ENCODE measurements around the gene NBR1. TPM values are rescaled to one million over a fixed set of nuclear protein-coding genes. Genes with fewer than 3 reads are reported as not detected.

The NBR1 gene
- total and polyA plus RNA-seq, 2 of the 4 experiments (the other 2 are of a cell fraction): 52.4 to 132 TPM

- 98% methylated on average over 11 of the region's 25 CpGs; no CpG with 5 or more reads in 1 of the 2 experiments for WGBS, 2 experiments (ENCODE audit: extremely low coverage in 2 of 2, insufficient read length in 1 of 2)
- no peak overlapping the region for H3K23ac ChIP-seq (ENCODE audit: low read depth, low read length)
- H3K9me1 ChIP-seq (ENCODE audit: insufficient read depth, low read length): no peaks in the 10 kb centered on the region
- no peak overlapping the region for H2BK15ac ChIP-seq (ENCODE audit: low read depth, low read length)
- ATAC-seq (ENCODE audit: low read depth) (no peak), DNase-seq (no peak)
- H3K9ac ChIP-seq (ENCODE audit: low read depth, low read length): no peak overlapping the region
- dilution Hi-C loops (cut with HindIII; ENCODE audit: low sequenced_read_pairs, unreplicated experiment) (no loop called here), in situ Hi-C loops (cut with MboI; ENCODE audit: low sequenced_read_pairs) (no loop called here), intact Hi-C loops (cut with micrococcal nuclease) (no loop called here)
- H3K18ac ChIP-seq (ENCODE audit: low read depth, low read length): no peak overlapping the region
- ChIA-PET CTCF (no interaction called here), POLR2A (ENCODE audit: unreplicated experiment) (no interaction called here)
- no peak overlapping the region for H4K91ac ChIP-seq (ENCODE audit: insufficient read depth, low read depth, low read length)
- H3K9me3 ChIP-seq (ENCODE audit: control insufficient read depth, insufficient read depth, low read length): no peaks in the 10 kb centered on the region
- H2BK120ac ChIP-seq (ENCODE audit: low read depth, low read length): no peak overlapping the region
- H4K8ac ChIP-seq (ENCODE audit: low read depth in 2 of 2, low read length in 2 of 2): no peak overlapping the region
- no TSS peak for BruUV-seq (replicated peaks)
- H3K4ac ChIP-seq (ENCODE audit: low read depth, low read length): no peak overlapping the region
- H3K14ac ChIP-seq (replicated peaks; ENCODE audit: low read depth, low read length): no peak overlapping the region
- H4K5ac ChIP-seq (ENCODE audit: low read depth, low read length): no peak overlapping the region
- no peak overlapping the region for H3K4me2 ChIP-seq (ENCODE audit: low read depth, low read length)
- TF ChIP-seq FOS (IDR thresholded peaks at IDR 0.05; ENCODE audit: low read depth, low read length) (no peak), RFX5 (IDR thresholded peaks at IDR 0.05; ENCODE audit: low read depth, low read length) (no peak), MXI1 (IDR thresholded peaks at IDR 0.05; ENCODE audit: borderline replicate concordance, low read depth, low read length) (no peak), RAD21 (IDR thresholded peaks at IDR 0.05; ENCODE audit: low read length) (no peak), SMC3 (IDR thresholded peaks at IDR 0.05; ENCODE audit: low read depth, low read length) (no peak)
- H2AK5ac ChIP-seq (ENCODE audit: low read depth, low read length): no peak overlapping the region
- no peaks in the 10 kb centered on the region for H4K20me1 ChIP-seq (ENCODE audit: insufficient read depth, low read length)
- H3K79me1 ChIP-seq (ENCODE audit: low read depth in 1 of 2, low read length in 2 of 2): peaks cover 8 to 9% of the 10 kb centered on the region in 2 experiments
- no peak overlapping the region for H2AK9ac ChIP-seq (replicated peaks; ENCODE audit: low read depth, low read length, poor library complexity)
- H2BK20ac ChIP-seq (ENCODE audit: low read depth, low read length): no peak overlapping the region
- H3K36me3 ChIP-seq (ENCODE audit: control insufficient read depth, insufficient read depth, low read length): peaks cover 28% of the 10 kb centered on the region
- no peak overlapping the region for H3K27ac ChIP-seq (ENCODE audit: insufficient read depth, low read length)
- no peaks in the 10 kb centered on the region for H3K27me3 ChIP-seq (ENCODE audit: control insufficient read depth, insufficient read depth, low read length)
- no peak overlapping the region for H3K4me3 ChIP-seq (ENCODE audit: insufficient read depth, low read depth, low read length)
- no peak overlapping the region for H2BK5ac ChIP-seq (ENCODE audit: low read depth, low read length, poor library complexity, severe bottlenecking)
- peak overlapping the region; percentile 21 for H2AFZ ChIP-seq (replicated peaks; ENCODE audit: low read length, poor library complexity)
- no peak overlapping the region for H3K56ac ChIP-seq (ENCODE audit: extremely low read depth, insufficient read depth, low read length)
- no peaks in the 10 kb centered on the region for H3K4me1 ChIP-seq (ENCODE audit: control insufficient read depth, insufficient read depth, low read length)
Measured at GRCh38 chr17:43134774-43135453, 36.1 kb upstream of the NBR1 start.
